NCI-H1105 treated with DMSO at 0.1 percent for 48 hours (cell line): ENCODE measurements around the gene MSH4.
"Not testable (repeated sequence)": the region's sequence is repeated elsewhere in the genome, so short reads cannot be mapped to it uniquely, and the experiment has no call there.

ENCODE experiments used
- DNase-seq: peaks from one replicate; lab custom pipeline; 2025; lab: John Stamatoyannopoulos, UW

Gene MSH4

DNA sequence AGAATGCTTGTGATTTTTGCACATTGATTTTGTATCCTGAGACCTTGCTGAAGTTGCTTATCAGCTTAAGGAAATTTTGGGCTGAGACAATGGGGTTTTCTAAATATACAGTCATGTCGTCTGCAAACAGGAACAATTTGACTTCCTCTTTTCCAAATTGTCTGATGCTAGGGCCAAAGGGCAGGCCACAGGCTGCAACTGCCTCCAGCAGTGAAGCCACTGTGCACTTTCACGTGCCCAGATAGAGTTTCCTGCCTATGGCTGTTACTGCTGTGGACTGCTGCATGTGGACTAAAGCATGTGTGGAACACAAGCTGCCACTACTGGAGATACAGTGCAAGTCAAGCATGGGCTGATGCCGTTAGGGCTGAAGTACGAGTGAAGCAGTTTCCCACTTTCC lies 146.4 kb downstream of the MSH4 start:
- DNase-seq: not testable (repeated sequence)

DNA sequence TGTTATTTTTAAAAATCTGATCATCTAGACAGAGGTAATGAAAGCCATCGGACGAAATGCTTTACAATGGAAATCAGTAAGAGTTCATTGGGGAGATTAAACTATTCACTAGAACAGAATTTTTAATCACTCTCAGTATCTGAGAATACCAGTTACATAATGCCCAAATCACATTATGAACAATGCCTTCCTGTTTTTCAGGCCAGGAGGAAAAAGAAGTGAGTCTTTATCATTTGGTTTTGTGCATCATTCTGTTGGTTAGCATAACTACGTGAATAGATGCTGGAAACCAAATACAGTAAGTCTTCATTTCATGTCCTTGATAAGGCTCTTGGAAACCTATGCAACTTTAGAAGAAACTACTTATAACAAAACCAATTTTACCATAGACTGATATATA lies 153.5 kb downstream of the MSH4 start:
- DNase-seq: no peak

DNA sequence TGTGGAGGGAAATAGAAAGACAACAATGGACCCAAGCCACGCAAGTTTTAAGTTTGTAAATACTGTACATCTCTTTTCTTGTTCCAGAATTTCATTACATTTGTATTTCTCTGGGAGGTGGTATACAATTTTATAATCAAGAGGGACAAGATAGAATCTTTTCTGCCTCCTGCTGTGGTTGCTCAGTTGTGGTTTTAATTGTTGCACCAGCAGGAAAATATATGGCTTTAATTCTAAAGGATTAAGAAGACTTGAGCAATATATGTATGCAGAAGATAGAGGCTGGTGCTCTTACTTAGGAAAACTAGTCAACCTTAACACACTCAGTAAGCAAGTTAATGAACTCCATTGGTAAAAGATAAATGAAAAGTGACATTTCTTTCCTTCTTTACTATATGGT lies 155.3 kb downstream of the MSH4 start:
- no peak for DNase-seq

DNA sequence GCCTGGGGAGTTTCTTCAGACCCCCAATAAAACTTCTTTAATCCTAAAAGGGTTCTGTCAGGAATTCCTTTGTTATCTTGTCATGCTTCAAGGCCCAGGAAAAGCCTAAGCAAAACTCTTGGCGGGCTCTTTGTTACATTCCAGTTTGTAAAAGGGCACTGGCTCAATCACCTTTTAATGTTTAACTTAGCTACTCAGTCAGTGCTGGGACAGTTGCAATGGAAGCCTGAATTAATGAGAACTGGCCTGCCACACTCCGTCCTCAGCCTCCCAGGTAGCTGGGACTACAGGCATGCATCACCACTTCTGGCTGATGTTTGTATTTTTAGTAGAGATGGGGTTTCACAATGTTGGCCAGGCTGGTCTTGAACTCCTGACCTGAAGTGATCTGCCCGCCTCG lies 156.8 kb downstream of the MSH4 start:
- no peak for DNase-seq

DNA sequence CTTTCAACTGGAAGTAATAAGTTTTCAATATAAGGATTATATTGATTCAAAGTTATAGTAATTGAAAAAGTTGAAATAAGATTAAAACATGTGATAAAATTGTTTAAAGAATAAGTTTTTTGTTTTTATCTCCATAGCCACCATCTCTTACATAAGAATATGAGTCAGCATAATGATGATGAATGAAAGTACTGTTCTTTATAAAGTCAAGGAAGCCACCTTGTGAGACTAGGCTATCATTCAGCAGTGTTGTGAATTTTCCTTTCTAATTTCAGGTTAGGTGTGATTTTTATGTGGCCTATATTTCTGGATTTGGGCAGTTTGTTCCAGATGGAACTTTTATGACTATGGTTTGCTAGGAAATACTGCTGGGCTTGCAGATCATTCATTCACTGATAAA lies 157.9 kb downstream of the MSH4 start:
- no peak for DNase-seq
